GM18868 (cell line): ENCODE results near the gene DNLZ.
"Not testable (repeated sequence)": the region's sequence is repeated elsewhere in the genome, so short reads cannot be mapped to it uniquely, and the experiment has no call there.

Source experiments
- ATAC-seq: cut with Tn5 transposase; IDR thresholded peaks from one replicate; pipeline ENCODE4 v1.9.1; 2021; ENCODE audit warnings: mild to moderate bottlenecking, moderate library complexity; ENCODE audit not compliant: unreplicated experiment

The DNLZ gene

GRCh38 chr9:136361754-136362449, 1.6 kb downstream of the DNLZ start:
- no peak for ATAC-seq

DNA sequence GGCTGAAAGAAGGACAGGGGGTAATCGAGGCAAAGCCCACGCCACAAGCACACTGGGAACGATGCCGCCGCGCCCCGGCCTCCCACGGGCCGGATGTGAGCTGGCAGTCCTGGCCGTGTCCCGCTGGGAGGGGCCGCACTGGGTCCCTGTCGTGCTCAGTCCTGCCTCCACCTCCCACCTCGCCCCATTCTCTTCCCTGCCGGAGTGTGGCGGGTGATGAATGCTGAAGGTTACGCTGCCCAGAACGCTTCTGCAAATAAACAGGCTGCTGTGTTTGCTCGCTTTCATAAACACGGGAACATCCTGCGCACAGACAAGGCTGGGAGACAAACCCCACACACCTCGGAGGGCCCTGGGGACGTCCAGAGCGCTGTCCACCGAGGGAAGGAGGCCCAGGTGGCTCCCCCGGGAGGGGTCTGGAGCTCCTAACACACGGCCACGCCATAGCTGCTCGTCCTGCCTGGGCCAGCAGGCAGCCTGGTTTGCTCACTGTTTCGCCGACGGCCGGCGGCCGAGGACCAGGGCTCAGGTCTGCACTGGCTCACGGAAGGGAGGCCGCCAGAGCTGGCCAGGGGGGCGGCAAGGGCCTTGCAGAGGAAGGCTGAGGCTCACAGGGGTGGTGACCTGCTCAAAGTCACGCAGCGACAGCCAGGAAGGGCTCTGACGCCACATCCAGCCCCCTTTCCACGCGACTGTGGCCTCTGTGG, 2.3 kb downstream of the DNLZ start:
- no peak for ATAC-seq

GRCh38 chr9:136359774-136360718, 3.5 kb downstream of the DNLZ start:
- no peak for ATAC-seq

GRCh38 chr9:136358888-136359287, 4.7 kb downstream of the DNLZ start:
- ATAC-seq: no peak

DNA sequence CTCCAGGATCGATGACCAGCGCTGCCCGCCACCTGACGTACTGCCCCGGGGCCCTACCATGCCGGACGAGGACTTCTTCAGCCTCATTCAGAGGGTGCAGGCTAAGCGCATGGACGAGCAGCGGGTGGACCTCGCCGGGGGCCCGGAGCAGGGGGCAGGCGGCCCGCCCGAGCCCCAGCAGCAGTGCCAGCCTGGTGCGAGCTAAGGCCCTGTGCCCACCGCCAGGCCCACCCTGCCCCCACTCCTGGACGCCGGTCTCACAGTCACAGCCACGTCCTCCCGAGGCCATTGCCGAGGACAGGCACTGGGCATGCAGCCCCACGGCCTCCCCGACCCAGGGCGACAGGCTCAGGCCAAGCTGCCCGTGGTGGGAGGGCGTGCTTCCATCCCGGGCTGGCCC, 5.5 kb downstream of the DNLZ start:
- no peak for ATAC-seq

DNA sequence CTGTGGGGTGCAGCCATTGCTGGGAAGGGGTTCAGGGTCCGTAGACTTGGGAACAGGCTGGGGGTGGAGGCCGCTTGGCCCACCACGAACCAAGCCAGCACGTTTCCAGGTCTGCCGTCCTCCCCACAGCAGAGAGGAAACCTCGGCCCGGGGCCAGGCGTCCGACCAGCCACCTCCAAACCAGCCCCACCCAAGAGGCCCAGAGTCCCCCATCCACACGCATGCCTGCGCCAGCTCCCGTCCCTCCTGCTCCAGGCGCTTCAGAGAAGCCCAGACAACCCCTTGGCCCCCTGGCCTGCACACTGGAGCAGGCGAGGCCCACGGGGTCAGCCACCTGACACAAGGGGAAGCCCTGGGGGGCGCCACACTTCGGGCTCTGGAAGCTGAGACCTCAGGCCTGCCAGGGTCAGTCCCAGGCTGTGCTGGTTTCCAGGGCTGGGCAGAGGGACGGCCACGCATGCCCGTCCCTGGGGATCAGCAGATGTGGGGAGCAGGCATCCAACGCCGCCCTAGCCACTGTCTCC, 6.3 kb downstream of the DNLZ start:
- ATAC-seq: no peak

- no peak for ATAC-seq
Measured at GRCh38 chr9:136355616-136356557, 7.7 kb downstream of the DNLZ start.

- ATAC-seq: no peak
Measured at GRCh38 chr9:136354592-136355085, 8.9 kb downstream of the DNLZ start.

DNA sequence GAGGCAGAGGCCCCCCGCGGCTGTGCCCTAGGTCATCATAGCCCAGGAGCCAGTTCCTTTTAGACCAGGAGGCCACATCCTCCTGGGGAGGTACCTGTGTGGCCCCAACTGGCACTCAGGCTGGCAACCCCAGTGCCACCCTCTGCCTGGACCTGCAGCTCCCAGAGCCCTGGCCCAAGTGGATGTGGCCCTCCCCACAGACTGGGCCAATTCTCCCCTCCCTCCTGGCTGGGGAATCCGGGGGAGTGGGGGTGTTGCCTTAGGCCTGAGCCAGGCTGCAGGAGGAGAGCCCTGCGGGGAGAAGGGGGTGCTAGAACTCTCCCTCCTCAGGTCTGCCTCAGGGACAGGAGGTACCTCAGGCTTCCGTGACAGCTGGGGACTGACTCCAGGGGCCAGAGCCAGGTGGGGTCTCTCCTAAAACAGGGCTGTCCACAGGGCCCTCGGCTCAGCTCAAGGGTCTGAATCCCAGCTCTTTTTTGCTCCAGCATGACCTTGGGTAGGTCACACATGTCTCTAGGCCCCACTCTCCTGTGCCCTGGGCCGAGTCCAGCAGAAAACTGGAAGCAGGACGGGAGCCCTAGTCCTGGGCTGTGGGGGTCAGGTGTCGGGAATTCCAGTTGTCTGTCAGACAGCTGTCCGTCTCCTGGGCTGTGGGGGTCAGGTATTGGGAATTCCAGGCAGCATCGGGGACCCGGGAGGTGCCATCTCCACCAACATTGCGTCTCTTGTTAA, 9.6 kb downstream of the DNLZ start:
- no peak for ATAC-seq

GRCh38 chr9:136353088-136353487, 10.5 kb downstream of the DNLZ start:
- no peak for ATAC-seq

DNA sequence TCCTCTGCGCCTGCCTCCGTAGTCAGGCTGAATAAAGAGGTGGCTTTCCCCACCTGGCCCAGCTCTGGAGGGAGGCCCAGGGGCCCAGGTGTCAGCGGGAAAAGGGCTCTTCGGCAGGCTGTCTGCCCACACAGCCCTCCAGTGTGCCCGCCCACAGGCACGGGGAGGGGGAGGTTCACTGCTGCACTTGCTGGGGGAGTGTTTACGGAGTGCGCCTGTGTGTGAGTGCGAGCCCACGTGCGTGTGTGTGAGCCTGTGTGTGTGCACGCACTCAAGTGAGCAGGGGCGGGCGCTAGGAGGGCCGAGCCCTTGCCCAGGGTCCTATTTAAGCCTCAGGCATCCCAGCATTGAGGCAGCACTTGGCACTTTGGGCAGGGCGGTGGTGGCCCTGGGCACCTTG, 10.9 kb downstream of the DNLZ start:
- ATAC-seq: no peak

DNA sequence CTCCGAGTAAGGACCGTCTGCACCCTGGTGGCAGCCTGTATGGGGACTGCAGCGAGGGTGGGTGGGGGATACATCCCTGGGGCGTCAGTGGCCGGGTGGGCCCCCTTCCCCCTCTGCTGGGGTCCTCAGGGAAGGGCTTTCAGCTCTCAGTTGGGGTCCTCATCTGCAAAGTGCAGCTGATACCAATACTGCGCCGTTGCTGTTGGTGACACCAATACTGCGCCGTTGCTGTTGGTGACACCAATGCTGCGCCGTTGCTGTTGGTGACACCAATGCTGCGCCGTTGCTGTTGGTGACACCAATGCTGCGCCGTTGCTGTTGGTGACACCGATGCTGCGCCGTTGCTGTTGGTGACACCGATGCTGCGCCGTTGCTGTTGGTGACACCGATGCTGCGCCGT, 11.7 kb downstream of the DNLZ start:
- not testable (repeated sequence) for ATAC-seq

- no peak for ATAC-seq
Measured at GRCh38 chr9:136351252-136351800, 12.2 kb downstream of the DNLZ start.

DNA sequence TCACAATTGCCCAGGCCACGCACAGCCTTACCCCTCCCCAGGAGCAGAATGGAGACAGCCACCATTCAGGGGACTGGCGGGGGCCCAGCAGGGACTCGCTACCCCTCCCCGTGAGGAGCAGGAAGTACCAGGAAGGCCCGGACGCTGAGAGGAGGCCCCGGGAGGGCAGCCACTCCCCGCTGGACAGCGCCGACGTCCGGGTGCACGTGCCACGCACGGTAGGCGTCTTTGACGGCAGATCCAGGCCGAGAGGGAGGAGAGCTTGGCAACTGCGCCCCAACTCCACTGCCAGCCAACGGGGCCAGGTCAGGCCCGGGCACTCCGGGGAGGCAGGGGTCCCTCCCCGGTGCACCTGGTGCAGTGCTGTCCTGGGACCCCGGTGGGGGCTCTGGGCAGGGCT, 14.0 kb downstream of the DNLZ start:
- ATAC-seq: no peak

GRCh38 chr9:136348691-136349090, 14.9 kb downstream of the DNLZ start:
- ATAC-seq: no peak

GRCh38 chr9:136347472-136348256, 15.9 kb downstream of the DNLZ start:
- ATAC-seq: no peak

- no peak for ATAC-seq
Measured at GRCh38 chr9:136346927-136347465, 16.5 kb downstream of the DNLZ start.

GRCh38 chr9:136346157-136346481, 17.4 kb downstream of the DNLZ start:
- ATAC-seq: no peak
